Thyroid gland (tissue), 4 donors: Measurements from ENCODE around the gene STK32B.

Experiments used
- POLR2A ChIP-seq, 2 donors: fragments of 450-650 bp; IDR thresholded peaks; one replicate each; pipeline ENCODE4 v1.6.1; 2017; ENCODE audit warnings: antibody characterized with exemption in 2 of 2, mild to moderate bottlenecking in 2 of 2, moderate library complexity in 1 of 2
- TF ChIP-seq, protein P1 (sequence below), 6 experiments: fragments of 200-600 bp in 3 of 6; fragments of 450-650 bp in 3 of 6; sonication (generic) in 3 of 6; IDR thresholded peaks; one replicate each; pipeline ENCODE4 v1.5.1; 2016 to 2019; ENCODE audit warnings: antibody characterized with exemption in 6 of 6, mild to moderate bottlenecking in 2 of 6, inconsistent platforms in 1 of 6, moderate library complexity in 1 of 6

DNA sequence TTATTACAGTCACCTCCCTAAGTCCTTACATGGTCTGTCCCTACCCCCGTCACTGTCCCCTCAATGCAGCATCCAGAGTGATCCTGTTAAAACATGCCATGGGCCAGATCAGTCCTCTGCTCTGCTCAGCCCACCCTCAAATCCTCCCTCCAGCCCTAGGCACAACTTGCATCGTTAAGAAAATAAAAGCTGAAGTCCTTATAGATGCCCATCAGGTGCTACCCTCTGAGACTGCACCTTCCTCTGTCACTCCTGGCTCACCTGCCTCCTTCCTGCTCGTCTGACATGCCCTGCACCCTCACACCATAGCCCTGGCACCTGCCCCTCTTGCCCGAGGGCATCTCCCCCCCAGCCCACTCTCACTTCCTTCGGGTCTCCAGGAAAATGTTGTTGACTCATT is 4.1 kb downstream of the STK32B start:
- TF ChIP-seq, protein P1, sequence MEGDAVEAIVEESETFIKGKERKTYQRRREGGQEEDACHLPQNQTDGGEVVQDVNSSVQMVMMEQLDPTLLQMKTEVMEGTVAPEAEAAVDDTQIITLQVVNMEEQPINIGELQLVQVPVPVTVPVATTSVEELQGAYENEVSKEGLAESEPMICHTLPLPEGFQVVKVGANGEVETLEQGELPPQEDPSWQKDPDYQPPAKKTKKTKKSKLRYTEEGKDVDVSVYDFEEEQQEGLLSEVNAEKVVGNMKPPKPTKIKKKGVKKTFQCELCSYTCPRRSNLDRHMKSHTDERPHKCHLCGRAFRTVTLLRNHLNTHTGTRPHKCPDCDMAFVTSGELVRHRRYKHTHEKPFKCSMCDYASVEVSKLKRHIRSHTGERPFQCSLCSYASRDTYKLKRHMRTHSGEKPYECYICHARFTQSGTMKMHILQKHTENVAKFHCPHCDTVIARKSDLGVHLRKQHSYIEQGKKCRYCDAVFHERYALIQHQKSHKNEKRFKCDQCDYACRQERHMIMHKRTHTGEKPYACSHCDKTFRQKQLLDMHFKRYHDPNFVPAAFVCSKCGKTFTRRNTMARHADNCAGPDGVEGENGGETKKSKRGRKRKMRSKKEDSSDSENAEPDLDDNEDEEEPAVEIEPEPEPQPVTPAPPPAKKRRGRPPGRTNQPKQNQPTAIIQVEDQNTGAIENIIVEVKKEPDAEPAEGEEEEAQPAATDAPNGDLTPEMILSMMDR (IDR thresholded peaks at IDR 0.05): no peak
- TF ChIP-seq POLR2A (IDR thresholded peaks at IDR 0.05): no peak
